Spleen (tissue), 11 donors: ENCODE data around the gene PPP4R3B. TPM values are rescaled to one million over a fixed set of nuclear protein-coding genes. Genes with fewer than 3 reads are reported as not detected.

ENCODE experiments used
- DNase-seq: peaks from one replicate; pipeline ENCODE4 v3.0.0-alpha.2; 2020
- H3K27ac ChIP-seq, 8 donors: fragments of 200-600 bp; sonication (generic) in 7 of 8; 1 replicate in 4 of 8; 2 replicates in 4 of 8; pipeline versions ENCODE4 v1.5.0 to v1.8.0; 2016 to 2021; ENCODE audit warnings: inconsistent platforms in 4 of 8, mild to moderate bottlenecking in 4 of 8, moderate library complexity in 1 of 8
- H3K27me3 ChIP-seq, 7 donors: fragments of 200-600 bp; sonication (generic) in 6 of 7; replicated peaks in 1 of 7; 1 replicate in 4 of 7; 2 replicates in 3 of 7; pipeline versions ENCODE4 v1.5.0 to v1.8.0; 2016 to 2021; ENCODE audit warnings: inconsistent platforms in 3 of 7, mild to moderate bottlenecking in 1 of 7
- H3K36me3 ChIP-seq, 6 donors: fragments of 200-600 bp; sonication (generic) in 5 of 6; 1 replicate in 4 of 6; 2 replicates in 2 of 6; pipeline versions ENCODE4 v1.5.0 to v1.8.0; 2016 to 2021; ENCODE audit warnings: inconsistent platforms in 2 of 6
- H3K4me1 ChIP-seq, 6 donors: fragments of 200-600 bp; sonication (generic) in 5 of 6; 1 replicate in 3 of 6; 2 replicates in 3 of 6; pipeline versions ENCODE4 v1.5.0 to v1.8.0; 2016 to 2021; ENCODE audit warnings: inconsistent platforms in 3 of 6
- H3K4me3 ChIP-seq, 8 donors: fragments of 200-600 bp; sonication (generic) in 7 of 8; 1 replicate in 4 of 8; 2 replicates in 4 of 8; pipeline versions ENCODE4 v1.5.0 to v1.8.0; 2016 to 2021; ENCODE audit warnings: inconsistent platforms in 4 of 8, mild to moderate bottlenecking in 4 of 8, moderate library complexity in 2 of 8
- H3K9me3 ChIP-seq, 8 donors: fragments of 200-600 bp; sonication (generic) in 7 of 8; 1 replicate in 4 of 8; 2 replicates in 4 of 8; pipeline versions ENCODE4 v1.5.0 to v1.8.0; 2016 to 2021; ENCODE audit warnings: inconsistent platforms in 4 of 8
- POLR2A ChIP-seq, 3 donors: fragments of 450-650 bp; IDR thresholded peaks; one replicate each; pipeline ENCODE4 v1.5.1; 2017; ENCODE audit warnings: antibody characterized with exemption in 3 of 3, mild to moderate bottlenecking in 1 of 3
- POLR2AphosphoS5 ChIP-seq, 3 donors: sonication (generic); formaldehyde crosslinking; IDR thresholded peaks; one replicate each; pipeline ENCODE4 v1.5.1; 2017; ENCODE audit warnings: antibody characterized with exemption in 3 of 3
- WGBS, 5 donors: extraction: QIAGEN DNeasy Blood & Tissue Kit in 3 of 5; methylation state at CpG; one replicate each; pipeline versions ENCODE4 v1.1.5 to v1.1.7; 2013 to 2018; 5-methylcytosine and 5-hydroxymethylcytosine counted together
- intact Hi-C: fragments of 100-400 bp; cut with DNase I; formaldehyde crosslinking; loops from one replicate; pipeline ENCODE4 v1.15.0; 2023; ENCODE audit warnings: low total_unique reads
- polyA plus RNA-seq, 3 donors: library from polyadenylated mRNA; stranded (reverse); fragments of 200-250 nt; gene quantifications; one replicate each; pipeline ENCODE4 v1.2.1, GENCODE V29; 2013
- total RNA-seq, 7 donors: library from RNA; depleted of rRNA in 3 of 7; stranded (reverse); fragments of >200 nt in 3 of 7; fragmentation: NEBNext Ultra II Directional in 4 of 7; extraction: Animal tissue kit (Norgen Biotek cat#: 25700) in 4 of 7; gene quantifications; one replicate each; pipeline versions ENCODE4 v1.1.0 to v1.2.1, GENCODE V29; 2016 to 2021
- TF ChIP-seq, protein P1 (sequence below), 11 experiments: fragments of 200-600 bp in 7 of 11; fragments of 450-650 bp in 4 of 11; sonication (generic) in 4 of 11; IDR thresholded peaks in 8 of 11; conservative IDR thresholded peaks in 3 of 11; 1 replicate in 7 of 11; 2 replicates in 4 of 11; pipeline versions ENCODE4 v1.4.0 to v1.8.0; 2016 to 2021; ENCODE audit warnings: antibody characterized with exemption in 11 of 11, inconsistent platforms in 4 of 11, mild to moderate bottlenecking in 1 of 11
- donor health status: healthy with polysubstance abuse.
- donor health status: DM: no; HTN: no; CAD: no; lungs with moderate emphysema.
- donor health status: DM: no; HTN: no; CAD: no.
- donor health status: Bipolar disorder and iron deficiency.
- donor health status: healthy.
- donor health status: DM: no; HTN: no; CAD: no.
- donor health status: DM: yes; HTN: yes; CAD: no.

Gene PPP4R3B
- total and polyA plus RNA-seq, 10 donors: 22.3 to 89.5 (median 74.4) TPM

DNA sequence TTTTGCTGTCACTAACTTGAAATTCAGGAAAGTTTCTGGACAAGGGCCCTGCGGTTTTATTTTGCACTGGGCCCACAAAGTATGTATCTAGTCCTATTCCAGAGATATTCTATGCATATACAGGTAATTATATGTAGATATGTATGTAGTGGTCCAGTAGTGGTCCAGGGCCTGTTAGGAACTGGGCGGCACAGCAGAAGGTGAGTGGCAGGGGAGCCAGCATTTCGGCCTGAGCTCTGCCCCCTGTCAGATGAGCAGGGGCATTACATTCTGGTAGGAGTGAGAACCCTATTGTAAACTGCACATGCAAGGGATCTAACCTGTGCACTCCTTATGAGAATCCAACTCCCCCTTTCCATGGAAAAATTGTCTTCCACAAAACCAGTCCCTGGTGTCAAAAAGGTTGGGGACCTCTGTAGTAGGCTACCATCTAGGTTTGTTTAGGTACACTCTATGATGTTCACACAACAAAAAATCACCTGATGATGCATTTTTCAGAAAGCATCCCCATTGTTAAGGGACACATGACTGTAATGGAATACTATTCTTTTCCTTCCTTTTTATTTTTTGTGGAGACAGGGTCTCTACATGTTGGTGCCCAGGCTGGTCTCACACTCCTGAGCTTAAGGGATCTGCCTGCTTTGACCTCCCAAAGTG lies 2.8 kb upstream of the PPP4R3B start:
- peak overlapping the region in 3 of 8 donors; percentile 89 to 99 (median 96) for H3K4me3 ChIP-seq
- no peaks in the 10 kb centered on the region for H3K27me3 ChIP-seq
- no peak overlapping the region for H3K27ac ChIP-seq
- whole genome bisulfite sequencing, 5 donors: 61 to 82% (median 70%) methylated on average over 3 of the region's 3 CpGs
- peak; percentile 62 for DNase-seq
- no peaks in the 10 kb centered on the region for H3K9me3 ChIP-seq
- intact Hi-C loops: no loop called here
- peaks cover 42 to 81% (median 68%) of the 10 kb centered on the region in 6 donors for H3K4me1 ChIP-seq
- H3K36me3 ChIP-seq: peaks cover 0 to 33% (median 0%) of the 10 kb centered on the region in 6 donors
- no peak for TF ChIP-seq POLR2A (IDR thresholded peaks at IDR 0.05)
- TF ChIP-seq, protein P1, sequence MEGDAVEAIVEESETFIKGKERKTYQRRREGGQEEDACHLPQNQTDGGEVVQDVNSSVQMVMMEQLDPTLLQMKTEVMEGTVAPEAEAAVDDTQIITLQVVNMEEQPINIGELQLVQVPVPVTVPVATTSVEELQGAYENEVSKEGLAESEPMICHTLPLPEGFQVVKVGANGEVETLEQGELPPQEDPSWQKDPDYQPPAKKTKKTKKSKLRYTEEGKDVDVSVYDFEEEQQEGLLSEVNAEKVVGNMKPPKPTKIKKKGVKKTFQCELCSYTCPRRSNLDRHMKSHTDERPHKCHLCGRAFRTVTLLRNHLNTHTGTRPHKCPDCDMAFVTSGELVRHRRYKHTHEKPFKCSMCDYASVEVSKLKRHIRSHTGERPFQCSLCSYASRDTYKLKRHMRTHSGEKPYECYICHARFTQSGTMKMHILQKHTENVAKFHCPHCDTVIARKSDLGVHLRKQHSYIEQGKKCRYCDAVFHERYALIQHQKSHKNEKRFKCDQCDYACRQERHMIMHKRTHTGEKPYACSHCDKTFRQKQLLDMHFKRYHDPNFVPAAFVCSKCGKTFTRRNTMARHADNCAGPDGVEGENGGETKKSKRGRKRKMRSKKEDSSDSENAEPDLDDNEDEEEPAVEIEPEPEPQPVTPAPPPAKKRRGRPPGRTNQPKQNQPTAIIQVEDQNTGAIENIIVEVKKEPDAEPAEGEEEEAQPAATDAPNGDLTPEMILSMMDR (IDR thresholded peaks at IDR 0.05 in 8 of 11, conservative IDR thresholded peaks at IDR 0.05 in 3 of 11): peak in 5 of 11 experiments; percentile 13 to 32 (median 29)

GRCh38 chr2:55618275-55619055 lies 1.0 kb upstream of the PPP4R3B start:
- WGBS, 5 donors: 0 to 1% (median 0%) methylated on average over 32 of the region's 32 CpGs

GRCh38 chr2:55618025-55618274 lies 528 bp upstream of the PPP4R3B start:
- intact Hi-C loops: loop anchor here (10.0 kb wide), 1 partner anchor 93 kb away; no protein-coding TSS in a partner anchor
- TF ChIP-seq, protein P1 (IDR thresholded peaks at IDR 0.05 in 8 of 11, conservative IDR thresholded peaks at IDR 0.05 in 3 of 11): no peak
- TF ChIP-seq POLR2A (IDR thresholded peaks at IDR 0.05) (no peak), POLR2AphosphoS5 (IDR thresholded peaks at IDR 0.05) (no peak)
- Histone ChIP-seq H3K4me1 (peaks cover 47 to 81% (median 70%) of the 10 kb centered on the region in 6 donors), H3K9me3 (no peaks in the 10 kb centered on the region), H3K4me3 (peak overlapping the region; percentile 67 to 99 (median 90)), H3K36me3 (peaks cover 0 to 53% (median 18%) of the 10 kb centered on the region in 6 donors), H3K27me3 (no peaks in the 10 kb centered on the region), H3K27ac (peak overlapping the region; percentile 93 to 99 (median 99))
- no peak for DNase-seq
- WGBS, 5 donors: 0 to 1% (median 0%) methylated on average over 10 of the region's 10 CpGs

More at GRCh38 chr2:55618275-55619055, 1.0 kb upstream of the PPP4R3B start:
- H3K27ac ChIP-seq: peak overlapping the region; percentile 93 to 99 (median 99)
- H3K4me1 ChIP-seq: peaks cover 50 to 81% (median 74%) of the 10 kb centered on the region in 6 donors
- peak; percentile 88 for DNase-seq
- H3K4me3 ChIP-seq: peak overlapping the region; percentile 67 to 99 (median 90)
- H3K9me3 ChIP-seq: no peaks in the 10 kb centered on the region
- no peaks in the 10 kb centered on the region for H3K27me3 ChIP-seq
- H3K36me3 ChIP-seq: peaks cover 0 to 48% (median 14%) of the 10 kb centered on the region in 6 donors
- intact Hi-C loops: loop anchor here (10.0 kb wide), 1 partner anchor 94 kb away; no protein-coding TSS in a partner anchor
- no peak for TF ChIP-seq POLR2A (IDR thresholded peaks at IDR 0.05)
- peak in 2 of 3 donors; percentile 73 to 76 for TF ChIP-seq POLR2AphosphoS5 (IDR thresholded peaks at IDR 0.05)

DNA sequence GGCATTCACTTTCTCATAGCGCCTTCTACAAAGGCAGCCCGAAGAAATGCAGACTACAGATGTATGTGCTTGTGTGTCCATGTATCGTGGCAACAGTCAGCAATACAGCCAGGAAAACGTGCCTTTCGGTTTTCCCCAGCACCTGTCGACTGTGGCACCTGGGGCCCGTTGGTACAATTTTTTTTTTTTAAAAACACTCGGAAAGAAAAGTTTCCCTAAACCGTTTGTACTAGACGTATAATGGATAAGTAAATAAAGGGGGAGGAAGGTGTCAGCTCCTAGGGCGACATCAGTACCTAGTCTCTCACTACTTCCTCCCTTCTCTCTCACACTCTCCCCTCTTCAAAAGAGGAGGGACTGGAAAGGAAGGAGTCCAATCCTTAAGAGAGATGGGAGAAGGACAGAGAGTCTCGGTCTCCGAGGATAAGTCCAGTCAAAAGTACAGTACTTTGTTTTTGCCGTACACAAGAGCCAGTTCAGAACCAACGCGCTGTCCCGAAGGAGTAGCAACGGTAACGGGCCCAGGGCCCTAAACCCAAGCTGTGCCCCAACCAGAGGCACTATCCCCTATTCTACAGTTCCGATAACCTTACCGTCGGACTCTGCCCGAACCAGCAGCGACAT lies 759 bp downstream of the PPP4R3B start:
- Histone ChIP-seq H3K4me3 (peak overlapping the region; percentile 70 to 99 (median 90)), H3K27ac (peak overlapping the region; percentile 93 to 99 (median 99)), H3K9me3 (no peaks in the 10 kb centered on the region), H3K27me3 (no peaks in the 10 kb centered on the region), H3K4me1 (peaks cover 45 to 80% (median 59%) of the 10 kb centered on the region in 6 donors), H3K36me3 (peaks cover 0 to 56% (median 31%) of the 10 kb centered on the region in 6 donors)
- no peak for DNase-seq
- WGBS, 5 donors: 0 to 1% (median 0%) methylated on average over 24 of the region's 24 CpGs
- TF ChIP-seq POLR2A (IDR thresholded peaks at IDR 0.05): no peak
- TF ChIP-seq, protein P1 (IDR thresholded peaks at IDR 0.05 in 8 of 11, conservative IDR thresholded peaks at IDR 0.05 in 3 of 11): no peak
- TF ChIP-seq POLR2AphosphoS5 (IDR thresholded peaks at IDR 0.05): no peak
- intact Hi-C loops: loop anchor here (10.0 kb wide), 1 partner anchor 92 kb away; no protein-coding TSS in a partner anchor
